ENCODE results near the gene PELI1.

GRCh38 chr2:64052463-64053241 lies 91.6 kb downstream of the PELI1 start:
- TF ChIP-seq, protein P1, sequence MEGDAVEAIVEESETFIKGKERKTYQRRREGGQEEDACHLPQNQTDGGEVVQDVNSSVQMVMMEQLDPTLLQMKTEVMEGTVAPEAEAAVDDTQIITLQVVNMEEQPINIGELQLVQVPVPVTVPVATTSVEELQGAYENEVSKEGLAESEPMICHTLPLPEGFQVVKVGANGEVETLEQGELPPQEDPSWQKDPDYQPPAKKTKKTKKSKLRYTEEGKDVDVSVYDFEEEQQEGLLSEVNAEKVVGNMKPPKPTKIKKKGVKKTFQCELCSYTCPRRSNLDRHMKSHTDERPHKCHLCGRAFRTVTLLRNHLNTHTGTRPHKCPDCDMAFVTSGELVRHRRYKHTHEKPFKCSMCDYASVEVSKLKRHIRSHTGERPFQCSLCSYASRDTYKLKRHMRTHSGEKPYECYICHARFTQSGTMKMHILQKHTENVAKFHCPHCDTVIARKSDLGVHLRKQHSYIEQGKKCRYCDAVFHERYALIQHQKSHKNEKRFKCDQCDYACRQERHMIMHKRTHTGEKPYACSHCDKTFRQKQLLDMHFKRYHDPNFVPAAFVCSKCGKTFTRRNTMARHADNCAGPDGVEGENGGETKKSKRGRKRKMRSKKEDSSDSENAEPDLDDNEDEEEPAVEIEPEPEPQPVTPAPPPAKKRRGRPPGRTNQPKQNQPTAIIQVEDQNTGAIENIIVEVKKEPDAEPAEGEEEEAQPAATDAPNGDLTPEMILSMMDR (IDR thresholded peaks at IDR 0.05) = no peak
- no peak for TF ChIP-seq EZH2 (IDR thresholded peaks at IDR 0.05)
- no peak for TF ChIP-seq EZH2phosphoT487 (IDR thresholded peaks at IDR 0.05)

Measured in neural progenitor cell (in vitro differentiated cells).